NCI-H748 (cell line): Measurements from ENCODE around the gene RRAD.
"Not testable (repeated sequence)": the region's sequence is repeated elsewhere in the genome, so short reads cannot be mapped to it uniquely, and the experiment has no call there.

Experiments used
- DNase-seq: peaks from one replicate; lab custom pipeline; 2025; ENCODE audit not compliant: unreplicated experiment; lab: John Stamatoyannopoulos, UW

Gene RRAD

GRCh38 chr16:66900721-66901441, 24.5 kb downstream of the RRAD start:
- no peak for DNase-seq

DNA sequence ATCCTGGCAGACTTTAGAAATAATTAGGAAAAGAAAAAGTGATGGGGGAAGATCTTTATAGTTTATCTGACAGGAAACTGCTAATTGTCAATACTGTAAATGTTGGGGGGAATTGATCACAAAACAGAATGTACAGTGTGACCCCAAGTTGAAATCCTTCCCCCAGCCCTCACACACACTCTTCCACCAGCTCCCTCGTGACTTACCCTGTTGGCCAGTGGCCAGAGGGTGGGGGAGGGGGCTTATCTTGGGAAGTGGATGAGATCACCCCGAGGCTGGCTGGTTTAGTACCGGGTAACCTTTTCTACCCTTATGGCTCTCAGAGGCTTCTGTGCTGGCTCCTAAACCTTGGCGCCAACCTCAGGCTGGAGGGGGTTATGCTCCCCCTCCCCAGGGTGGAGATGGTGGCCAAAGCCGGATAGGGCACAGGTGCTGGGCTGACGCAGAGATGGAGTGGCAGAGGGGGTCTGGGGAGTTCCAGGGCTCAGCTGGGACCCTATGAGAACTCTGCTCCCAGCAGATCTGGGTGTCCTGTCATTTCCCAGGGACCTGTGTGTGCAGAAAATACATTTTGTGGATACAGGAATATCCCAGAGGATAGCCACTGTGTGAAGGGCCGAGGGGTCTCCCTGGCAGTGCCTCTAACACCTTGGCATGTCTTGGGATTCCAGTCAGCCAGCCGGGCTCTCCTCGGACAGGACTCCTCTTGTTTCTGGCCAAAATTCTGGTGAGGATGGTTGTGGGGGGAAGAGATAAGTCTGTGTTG, 25.2 kb downstream of the RRAD start:
- peak; percentile 14 for DNase-seq

GRCh38 chr16:66899310-66899944, 25.9 kb downstream of the RRAD start:
- no peak for DNase-seq

DNA sequence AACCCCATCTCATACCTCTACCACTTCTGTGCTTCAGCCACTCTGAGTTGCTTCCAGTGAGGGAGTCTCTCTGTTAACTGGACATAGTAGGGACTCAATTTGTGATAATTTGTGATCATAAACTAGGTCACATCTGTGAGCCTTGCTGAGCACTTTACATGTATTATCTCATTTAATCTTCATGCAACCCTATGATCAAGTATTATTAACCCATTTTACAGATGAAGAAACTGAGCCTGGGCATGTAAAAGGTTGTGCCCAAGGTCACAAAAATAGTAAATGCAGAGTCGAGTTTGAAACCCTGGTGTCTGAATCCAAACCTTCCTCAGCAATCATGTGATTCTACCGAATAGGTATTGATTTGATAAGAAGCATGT, 26.4 kb downstream of the RRAD start:
- no peak for DNase-seq

GRCh38 chr16:66898207-66898606, 27.1 kb downstream of the RRAD start:
- no peak for DNase-seq

GRCh38 chr16:66896682-66897081, 28.7 kb downstream of the RRAD start:
- not testable (repeated sequence) for DNase-seq

- DNase-seq: no peak
Observed at GRCh38 chr16:66895999-66896398, 29.3 kb downstream of the RRAD start.

DNA sequence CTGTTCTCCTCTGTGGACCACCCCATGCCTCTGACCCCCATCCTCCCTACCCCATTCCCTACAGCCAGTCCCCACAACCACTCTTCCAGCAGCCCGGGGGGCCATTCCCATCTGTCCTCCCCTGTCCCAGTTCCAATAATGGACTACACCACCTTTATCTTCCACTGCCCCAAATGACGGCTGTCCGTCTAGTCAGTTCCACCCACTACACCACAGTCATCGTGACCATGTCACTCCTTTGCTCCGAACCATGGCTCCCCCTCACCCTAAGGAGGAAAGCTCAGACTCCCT, 29.7 kb downstream of the RRAD start:
- no peak for DNase-seq

- peak; percentile 55 for DNase-seq
Observed at GRCh38 chr16:66894948-66895688, 30.2 kb downstream of the RRAD start.

GRCh38 chr16:66894055-66894454, 31.3 kb downstream of the RRAD start:
- DNase-seq: no peak

GRCh38 chr16:66891797-66892196, 33.5 kb downstream of the RRAD start:
- no peak for DNase-seq

DNA sequence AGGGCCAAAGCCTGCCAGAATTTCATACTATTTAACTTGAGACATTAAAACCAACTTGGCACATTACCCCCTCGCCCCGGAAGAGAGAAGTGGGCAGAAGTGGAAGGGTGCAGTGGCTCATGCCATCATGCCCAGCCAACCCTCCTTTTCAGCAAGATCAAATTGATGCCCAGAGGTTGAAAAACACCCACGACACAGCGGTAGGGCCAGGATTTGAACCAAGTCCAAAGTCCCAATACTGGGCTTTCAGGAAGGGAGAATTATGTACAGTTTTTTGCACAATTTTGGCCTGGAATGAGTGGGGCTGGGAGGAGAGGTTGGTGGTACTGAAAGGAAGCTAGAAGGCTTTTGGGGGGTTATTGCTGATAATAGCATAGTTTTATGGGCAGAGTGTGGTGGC, 34.0 kb downstream of the RRAD start:
- no peak for DNase-seq

DNA sequence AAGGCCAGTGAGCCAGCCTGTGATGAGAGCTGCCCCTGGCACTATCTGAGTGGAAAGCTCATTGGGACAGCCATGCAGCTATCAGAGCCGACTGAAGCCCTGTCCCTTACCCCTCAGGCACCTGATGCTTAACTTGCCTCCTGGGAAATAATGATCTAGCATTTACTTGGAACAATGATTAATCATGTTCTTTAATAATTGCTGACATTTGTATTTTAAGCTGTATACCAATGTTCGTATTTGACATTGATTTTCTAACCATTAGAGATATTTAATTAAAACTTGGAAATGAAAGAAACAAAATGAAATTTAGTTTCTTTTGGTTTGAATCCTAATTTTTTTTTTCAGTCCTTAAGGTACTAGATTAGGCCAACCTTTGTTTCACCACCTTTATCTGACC, 34.5 kb downstream of the RRAD start:
- no peak for DNase-seq

DNA sequence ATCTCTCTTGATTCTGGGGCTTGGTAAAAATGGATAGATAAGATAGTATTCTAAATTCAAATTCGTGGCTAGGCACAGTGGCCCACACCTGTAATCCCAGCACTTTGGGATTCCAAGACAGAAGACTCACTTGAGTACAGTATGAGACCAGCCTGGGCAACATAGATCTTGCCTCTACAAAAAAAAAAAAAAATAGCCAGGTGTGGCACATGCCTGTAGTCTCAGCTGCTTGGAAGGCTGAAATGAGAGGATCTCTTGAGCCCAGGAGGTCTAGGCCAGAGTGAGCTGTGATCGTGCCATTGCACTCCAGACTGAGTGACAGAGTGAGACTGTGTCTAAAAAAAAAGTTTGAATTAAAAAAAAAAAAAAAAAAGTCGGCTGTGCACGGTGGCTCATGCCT, 35.7 kb downstream of the RRAD start:
- no peak for DNase-seq

DNA sequence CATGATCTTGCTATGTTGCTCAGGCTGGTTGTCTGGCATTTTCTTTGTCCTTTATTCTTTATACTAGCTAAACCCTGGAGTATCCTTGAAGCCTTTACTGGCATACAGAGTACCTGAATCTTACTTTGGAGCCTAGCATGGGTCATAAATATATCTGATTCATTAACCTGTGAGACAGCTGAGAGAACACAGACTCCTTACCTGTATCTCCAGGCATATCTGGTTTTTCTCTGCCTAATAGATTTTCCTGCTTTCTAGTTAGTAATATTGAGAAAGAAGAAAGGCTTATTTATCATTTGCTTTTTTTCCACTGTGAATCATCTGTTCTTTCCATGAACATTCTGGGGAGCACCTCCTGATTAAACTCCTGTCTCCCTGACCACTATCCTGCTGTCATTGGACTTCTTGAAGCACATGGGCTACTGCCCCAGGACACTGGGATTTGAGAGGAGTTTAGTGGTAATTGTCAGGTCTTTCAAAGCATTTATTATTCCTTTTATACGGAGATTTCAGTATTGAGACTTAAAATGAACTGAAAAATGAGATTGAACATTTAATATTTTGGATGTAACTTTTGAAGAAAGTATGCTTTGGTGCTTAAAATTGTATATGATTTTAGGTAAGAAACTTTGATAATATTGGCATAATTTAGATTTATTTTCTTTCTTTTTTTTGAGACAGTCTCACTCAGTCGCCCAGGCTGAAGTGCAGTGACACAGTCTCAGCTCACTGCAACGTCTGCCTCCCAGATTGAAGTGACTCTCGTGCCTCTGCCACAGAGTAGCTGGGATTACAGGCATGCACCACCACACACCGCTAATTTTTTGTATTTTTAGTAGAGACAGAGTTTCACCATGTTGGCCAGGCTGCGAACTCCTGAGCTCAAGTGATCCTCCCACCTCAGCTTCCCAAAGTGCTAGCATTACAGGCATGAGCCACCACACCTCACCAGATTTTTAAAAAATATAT, 36.4 kb downstream of the RRAD start:
- DNase-seq: no peak

DNA sequence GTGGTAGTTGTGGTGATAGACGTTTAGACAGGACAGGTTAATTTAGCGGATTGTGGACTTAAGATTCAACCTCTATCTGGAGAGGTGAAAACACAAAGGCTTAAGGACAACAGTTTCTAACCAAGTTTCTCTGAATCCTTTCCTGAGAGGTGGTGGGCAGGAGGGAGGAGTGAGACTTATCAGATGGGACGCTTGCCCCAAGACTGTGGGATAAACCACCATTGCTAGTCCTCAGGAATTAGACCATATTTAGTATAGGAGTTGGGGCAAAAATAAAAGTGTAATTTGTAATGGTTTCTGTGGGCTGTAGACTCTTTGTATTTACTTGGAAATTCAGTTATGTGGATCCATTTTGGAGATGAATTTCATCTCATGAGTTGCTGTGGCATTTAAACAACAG, 38.4 kb downstream of the RRAD start:
- no peak for DNase-seq

- DNase-seq: no peak
Observed at GRCh38 chr16:66886321-66886720, 39.0 kb downstream of the RRAD start.

- no peak for DNase-seq
Observed at GRCh38 chr16:66885491-66885890, 39.8 kb downstream of the RRAD start.

DNA sequence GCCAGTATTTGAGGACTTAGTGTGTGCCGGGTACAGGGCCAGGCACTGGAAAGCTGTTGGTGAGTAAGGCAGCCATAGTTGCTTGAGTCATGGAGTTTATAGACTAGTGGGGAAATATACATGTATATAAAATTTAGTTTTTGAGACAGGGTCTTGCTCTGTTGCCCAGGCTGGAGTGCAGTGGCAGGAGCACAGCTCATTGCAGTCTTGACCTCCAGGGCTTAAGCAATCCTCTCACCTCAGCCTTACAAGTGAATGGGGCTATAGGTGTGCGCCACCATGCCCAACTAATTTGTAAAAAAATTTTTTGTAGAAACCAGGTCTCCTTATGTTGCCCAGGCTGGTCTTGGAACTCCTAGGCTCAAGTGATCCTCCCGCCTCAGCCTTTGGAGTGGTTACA, 42.6 kb downstream of the RRAD start:
- no peak for DNase-seq

DNA sequence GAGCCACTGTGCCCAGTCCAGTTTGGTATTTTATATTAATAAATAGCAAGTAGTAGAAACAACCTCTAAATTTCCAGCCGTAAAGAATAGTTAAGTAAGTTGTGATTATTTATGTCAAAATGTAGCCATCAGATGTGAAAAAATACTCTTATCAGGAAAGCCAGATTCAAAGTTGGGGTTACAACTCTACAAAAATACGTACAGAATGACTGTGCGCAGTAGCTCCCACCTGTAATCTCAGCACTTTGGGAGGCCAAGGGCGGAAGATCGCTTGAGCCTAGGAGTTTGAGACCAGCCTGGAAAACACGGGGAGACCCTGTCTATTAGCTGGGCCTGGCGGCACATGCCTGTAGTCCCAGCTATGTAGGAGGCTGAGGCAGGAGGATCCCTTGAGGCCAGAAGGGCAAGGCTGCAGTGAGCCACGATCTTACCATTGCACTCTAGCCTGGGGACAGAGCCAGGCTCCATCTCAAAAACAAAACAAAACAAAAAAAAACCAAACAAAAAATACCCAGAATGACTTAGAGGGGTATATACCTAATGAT, 43.3 kb downstream of the RRAD start:
- no peak for DNase-seq
